ENCODE data around the gene ISG20L2. TPM values are rescaled to one million over a fixed set of nuclear protein-coding genes. Genes with fewer than 3 reads are reported as not detected.

ISG20L2 gene
- polyA plus RNA-seq, 1 donor from 2014 or later, result 39.7 TPM

DNA sequence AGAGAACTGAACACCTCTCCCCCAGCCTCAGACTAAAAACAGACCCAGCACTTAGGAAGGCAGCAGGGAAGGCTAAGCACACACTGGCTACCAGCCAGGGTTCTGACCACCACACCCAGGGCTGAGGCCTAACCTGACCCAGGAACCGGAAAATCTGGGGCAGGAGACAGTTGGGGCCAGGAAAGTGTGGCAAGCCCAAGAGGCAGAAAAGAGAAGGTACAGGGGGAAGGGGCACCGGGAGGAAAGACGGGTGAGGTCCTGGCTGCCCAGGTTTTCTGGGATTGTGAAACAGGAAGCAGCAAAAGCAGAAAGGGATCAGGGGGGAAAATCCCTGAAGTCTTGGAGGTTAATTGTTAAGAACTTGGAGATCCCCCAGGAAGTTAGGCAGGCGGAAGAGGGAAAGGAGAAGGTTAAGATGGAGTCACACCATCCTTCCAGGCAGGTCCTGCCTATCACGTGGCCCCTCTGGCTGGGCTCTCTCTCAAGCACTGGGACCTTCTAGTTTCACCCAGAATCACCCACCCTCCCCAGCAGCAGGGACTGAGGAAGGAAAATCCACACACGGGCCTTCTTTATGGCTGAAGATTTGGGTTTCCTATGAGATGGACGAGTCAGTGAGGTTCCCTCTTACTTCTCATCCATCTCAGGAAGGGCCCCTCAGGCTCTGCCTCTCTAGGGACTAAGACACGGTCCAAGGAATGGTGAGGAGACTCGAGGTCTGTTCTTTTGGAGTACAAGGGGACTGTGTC is 20.3 kb upstream of the ISG20L2 start:
- peak overlapping the region; percentile 88 to 97 (median 94) for H3K4me3 Mint-ChIP-seq
- no peaks in the 10 kb centered on the region for H3K27me3 Mint-ChIP-seq
- H3K36me3 Mint-ChIP-seq, result peaks cover 2% of the 10 kb centered on the region
- H3K4me1 Mint-ChIP-seq, result peaks cover 35 to 48% (median 46%) of the 10 kb centered on the region in 3 donors
- H3K27ac Mint-ChIP-seq, result peak overlapping the region; percentile 84 to 94 (median 86)
- no peaks in the 10 kb centered on the region for H3K9me3 Mint-ChIP-seq

DNA sequence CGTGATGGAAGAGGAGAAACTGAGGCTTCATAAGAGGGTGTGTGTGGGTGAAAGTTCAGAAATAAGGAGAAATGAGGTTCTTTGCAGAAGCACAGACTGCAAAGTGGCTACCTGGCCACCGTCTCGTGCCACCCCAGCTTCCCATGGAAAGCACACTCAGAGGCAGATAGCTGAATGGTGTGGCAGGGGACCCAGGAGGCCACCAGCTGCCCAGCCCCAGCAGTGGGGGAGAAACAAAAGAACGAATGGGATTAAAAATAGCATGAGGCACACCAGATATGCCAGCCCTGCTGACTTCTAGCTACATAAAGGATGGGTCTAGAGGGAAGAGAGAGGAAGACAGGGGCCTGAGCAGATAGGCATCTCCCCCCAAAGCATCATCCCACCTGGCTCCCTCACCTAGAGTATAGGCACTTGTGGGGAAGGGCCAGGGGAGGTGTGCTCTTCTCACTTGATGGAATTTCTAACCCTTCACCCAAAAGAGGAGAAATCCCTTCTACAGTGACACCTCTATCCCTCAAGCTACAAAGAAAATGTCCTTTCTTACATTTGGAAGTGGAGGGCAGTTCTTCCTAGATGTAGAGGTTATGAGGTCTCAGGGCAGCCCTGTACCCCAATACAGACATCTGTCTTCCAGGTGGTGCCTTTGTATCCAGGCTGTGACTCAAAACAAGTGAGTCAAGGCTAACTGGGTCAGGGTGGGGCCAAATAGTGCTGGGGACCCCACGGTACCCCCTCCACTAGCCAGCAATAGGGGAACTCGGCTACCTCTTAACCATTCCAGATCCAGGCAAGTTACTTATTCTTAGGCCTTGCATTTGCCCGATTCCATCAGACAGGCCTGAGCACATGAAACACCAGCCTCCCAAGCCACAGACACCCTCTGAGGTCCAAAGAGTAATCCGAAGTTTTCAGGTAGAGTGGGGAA is 19.4 kb upstream of the ISG20L2 start:
- H3K36me3 Mint-ChIP-seq, result peaks cover 2% of the 10 kb centered on the region
- peaks cover 35 to 48% (median 46%) of the 10 kb centered on the region in 3 donors for H3K4me1 Mint-ChIP-seq
- no peaks in the 10 kb centered on the region for H3K9me3 Mint-ChIP-seq
- peak overlapping the region; percentile 59 to 97 (median 92) for H3K4me3 Mint-ChIP-seq
- H3K27me3 Mint-ChIP-seq, result no peaks in the 10 kb centered on the region
- peak overlapping the region; percentile 84 to 94 (median 86) for H3K27ac Mint-ChIP-seq

DNA sequence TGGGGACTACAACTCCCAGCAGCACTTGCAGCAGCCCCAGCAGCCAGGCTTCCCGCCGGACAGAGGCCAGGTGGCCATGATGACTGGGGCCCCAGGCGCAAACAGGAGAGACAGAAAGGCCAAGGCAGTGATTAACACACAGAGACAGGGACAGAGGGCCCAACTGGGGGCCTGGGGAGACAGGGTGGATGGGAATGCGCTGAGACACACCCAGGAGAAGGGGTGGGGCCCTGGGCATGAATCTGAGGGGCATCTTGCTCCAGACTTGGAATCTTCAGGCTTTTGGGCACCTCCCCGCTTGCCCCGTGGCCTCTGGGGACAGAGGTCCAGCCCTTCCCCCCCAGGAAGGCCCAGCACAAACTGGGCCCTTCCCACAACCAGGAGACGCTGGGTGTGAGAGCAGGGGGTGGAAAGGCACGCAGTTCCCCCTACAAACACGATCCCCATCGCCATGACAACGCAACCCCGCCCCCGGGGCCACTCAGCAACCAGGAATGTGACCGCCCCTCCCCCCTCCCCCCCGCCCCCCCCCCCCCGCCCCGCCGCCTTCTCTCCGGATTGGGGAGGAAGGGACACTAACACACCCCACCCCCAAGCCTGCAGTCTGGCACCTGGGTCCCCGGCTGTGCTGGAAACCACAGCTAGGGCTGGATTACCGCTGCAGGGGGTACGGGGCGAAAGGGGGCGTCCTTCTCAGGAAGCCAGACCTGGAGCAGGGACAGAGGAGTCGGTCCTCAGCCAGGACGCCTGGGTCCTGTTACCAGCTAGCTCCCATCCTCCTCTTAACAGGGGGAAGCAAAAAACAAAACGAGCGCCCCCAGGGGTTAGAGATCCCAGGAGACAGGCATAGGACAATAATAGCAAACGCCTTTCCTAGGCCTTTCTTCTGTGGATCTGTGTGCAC is 18.4 kb upstream of the ISG20L2 start:
- Mint-ChIP-seq H3K9me3 (no peaks in the 10 kb centered on the region), H3K27me3 (no peaks in the 10 kb centered on the region), H3K27ac (peak overlapping the region; percentile 83 to 95 (median 86)), H3K4me3 (peak overlapping the region; percentile 78 to 97 (median 92)), H3K36me3 (peaks cover 4% of the 10 kb centered on the region), H3K4me1 (peaks cover 37 to 44% (median 40%) of the 10 kb centered on the region in 3 donors)

DNA sequence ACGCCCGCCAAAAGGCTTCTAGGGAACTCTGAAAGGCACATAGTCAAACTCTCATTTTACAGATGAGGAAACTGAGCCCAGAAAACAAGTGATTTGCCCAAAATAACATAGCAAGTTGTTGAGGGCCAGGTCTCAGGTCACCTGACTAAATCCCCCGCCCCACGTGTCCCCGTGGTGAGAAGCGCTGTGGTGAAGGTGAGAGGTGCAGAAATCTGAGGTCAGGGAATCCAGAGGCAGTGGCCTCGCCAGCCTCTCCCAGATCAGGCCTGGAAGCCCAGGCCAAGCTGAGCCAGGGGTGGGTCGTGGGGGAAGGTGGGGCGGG is 17.8 kb upstream of the ISG20L2 start:
- peak overlapping the region in 2 of 3 donors; percentile 86 to 95 for H3K27ac Mint-ChIP-seq
- no peaks in the 10 kb centered on the region for H3K9me3 Mint-ChIP-seq
- H3K4me1 Mint-ChIP-seq, result peaks cover 41 to 49% (median 43%) of the 10 kb centered on the region in 3 donors
- H3K27me3 Mint-ChIP-seq, result no peaks in the 10 kb centered on the region
- peak overlapping the region in 3 of 4 donors; percentile 74 to 97 (median 88) for H3K4me3 Mint-ChIP-seq
- peaks cover 4% of the 10 kb centered on the region for H3K36me3 Mint-ChIP-seq

DNA sequence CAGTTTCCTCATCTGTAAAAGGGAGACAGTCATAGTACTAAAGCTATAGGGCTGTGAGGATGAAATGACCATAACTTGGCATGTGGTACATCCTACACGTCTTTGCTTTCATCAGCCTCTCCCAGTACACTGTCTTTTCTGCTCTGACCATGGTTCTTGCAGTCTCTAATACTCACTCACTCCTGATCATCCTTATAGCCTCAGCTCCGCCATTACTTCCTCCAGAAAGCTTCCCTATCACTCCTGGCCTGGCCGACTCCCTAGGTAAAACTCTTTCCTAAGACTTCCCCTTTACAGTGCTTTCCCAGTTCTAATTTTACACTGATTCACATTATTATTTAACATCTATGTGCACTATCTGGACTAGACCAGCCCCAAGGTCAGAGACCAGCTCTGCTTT is 17.3 kb upstream of the ISG20L2 start:
- Mint-ChIP-seq H3K36me3 (peaks cover 4% of the 10 kb centered on the region), H3K4me1 (peaks cover 46 to 52% (median 47%) of the 10 kb centered on the region in 3 donors), H3K27ac (peak overlapping the region; percentile 65 to 95 (median 86)), H3K9me3 (no peaks in the 10 kb centered on the region), H3K4me3 (peak overlapping the region in 1 of 4 donors; percentile 88), H3K27me3 (no peaks in the 10 kb centered on the region)

DNA sequence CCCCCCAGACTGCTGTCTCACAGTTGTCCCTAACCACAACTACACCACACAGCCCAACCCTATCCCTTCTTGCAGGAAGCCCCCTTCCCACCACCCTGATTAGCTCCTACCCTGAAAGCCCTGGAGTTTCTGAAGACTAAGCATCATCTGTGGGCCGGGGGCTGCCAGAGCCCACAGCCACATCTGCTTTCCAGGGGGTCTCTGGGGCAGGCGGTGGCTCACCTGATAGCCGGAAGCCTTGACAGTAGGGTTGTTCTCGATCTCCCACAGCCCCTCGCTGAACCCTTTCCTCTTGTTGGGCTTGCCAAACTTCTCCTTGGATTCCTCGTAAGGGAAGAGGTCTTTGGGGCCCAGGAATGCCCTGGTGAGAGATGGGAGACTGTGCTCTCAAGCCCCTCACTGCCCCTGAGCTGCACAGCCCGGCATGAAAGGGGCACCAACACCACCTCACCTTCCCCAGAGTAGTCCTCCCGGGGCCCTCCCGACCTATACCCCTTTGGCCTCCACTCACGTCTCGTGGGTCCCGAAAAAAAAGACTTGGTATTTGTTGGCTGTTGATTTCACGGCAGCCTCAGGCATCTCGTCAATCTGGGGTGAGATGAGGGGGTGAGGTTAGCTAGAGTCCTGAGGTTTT is 16.3 kb upstream of the ISG20L2 start:
- Mint-ChIP-seq H3K27ac (peak overlapping the region in 2 of 3 donors; percentile 26 to 86), H3K9me3 (no peaks in the 10 kb centered on the region), H3K36me3 (peaks cover 4% of the 10 kb centered on the region), H3K27me3 (no peaks in the 10 kb centered on the region), H3K4me1 (peaks cover 39 to 53% (median 42%) of the 10 kb centered on the region in 3 donors), H3K4me3 (peak overlapping the region in 1 of 4 donors; percentile 88)

DNA sequence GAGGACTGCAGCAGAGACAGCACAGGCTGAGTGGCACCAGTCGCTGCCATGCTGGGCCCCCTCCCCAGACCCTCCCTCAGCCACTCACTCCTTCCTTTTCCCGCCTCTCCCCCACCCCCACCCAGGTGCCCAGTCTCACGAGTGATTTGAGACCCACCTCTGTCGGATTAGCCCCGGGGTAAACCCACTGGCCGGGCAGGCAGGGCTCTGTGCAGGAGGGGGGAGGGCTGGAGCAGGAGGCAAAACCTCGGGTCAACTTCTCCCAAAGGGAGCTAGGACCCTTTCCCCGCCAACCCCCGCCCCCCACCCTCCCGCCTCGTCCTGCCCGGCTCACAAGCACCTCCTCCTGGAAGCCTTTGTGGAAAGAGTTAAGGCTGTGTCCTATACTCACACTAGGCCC is 15.8 kb upstream of the ISG20L2 start:
- H3K4me1 Mint-ChIP-seq, result peaks cover 34 to 47% (median 41%) of the 10 kb centered on the region in 3 donors
- H3K4me3 Mint-ChIP-seq, result peak overlapping the region in 1 of 4 donors; percentile 41
- no peaks in the 10 kb centered on the region for H3K9me3 Mint-ChIP-seq
- peaks cover 4% of the 10 kb centered on the region for H3K36me3 Mint-ChIP-seq
- no peaks in the 10 kb centered on the region for H3K27me3 Mint-ChIP-seq
- H3K27ac Mint-ChIP-seq, result peak overlapping the region in 1 of 3 donors; percentile 59

DNA sequence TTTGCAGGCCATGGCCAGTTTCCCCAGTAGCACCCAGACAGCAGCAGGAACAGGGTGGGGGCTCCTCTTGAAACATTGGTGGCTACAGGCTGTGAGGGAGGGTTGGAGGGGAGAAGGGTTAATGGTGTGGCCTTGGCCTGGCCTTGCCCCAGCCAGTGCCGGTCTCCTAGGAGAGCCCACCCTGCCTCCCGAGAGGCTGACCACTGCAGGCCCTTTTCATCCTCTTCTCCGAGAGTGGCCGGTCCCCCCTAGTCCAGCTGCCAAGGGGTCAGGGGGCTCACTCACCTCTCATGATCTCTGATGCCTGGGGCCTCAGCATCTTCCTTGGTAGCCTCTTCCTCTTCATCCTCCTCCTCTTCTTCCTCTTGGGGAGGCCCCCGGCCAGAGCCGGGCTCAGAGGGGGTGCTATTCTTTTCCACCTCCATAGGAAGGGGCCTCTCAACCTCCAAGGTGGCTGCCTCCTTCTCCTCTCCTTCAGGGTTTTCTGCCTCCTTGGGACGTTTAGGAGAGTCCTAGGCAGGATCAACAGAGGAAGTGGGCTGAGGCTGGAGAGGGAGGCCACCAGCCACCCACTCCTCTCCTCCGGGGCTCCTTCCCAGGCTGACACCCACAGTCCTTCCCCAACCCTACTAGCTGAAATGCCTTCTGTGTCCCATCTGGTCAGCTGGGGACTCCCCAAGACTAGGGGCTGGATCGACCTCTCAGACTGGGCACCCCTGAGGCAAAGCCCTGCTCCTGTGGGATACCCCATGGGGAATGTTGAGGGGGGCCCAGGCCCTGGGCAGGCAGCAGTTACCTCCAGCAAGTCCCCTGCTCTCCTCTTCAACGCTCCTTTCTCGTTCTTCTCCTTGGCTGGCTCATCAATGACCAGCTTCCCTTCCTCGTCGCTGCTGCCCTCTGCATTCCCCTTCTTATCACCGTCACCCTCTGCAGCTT is 15.1 kb upstream of the ISG20L2 start:
- peak overlapping the region in 1 of 4 donors; percentile 39 for H3K4me3 Mint-ChIP-seq
- H3K4me1 Mint-ChIP-seq, result peaks cover 30 to 44% (median 38%) of the 10 kb centered on the region in 3 donors
- no peaks in the 10 kb centered on the region for H3K9me3 Mint-ChIP-seq
- H3K27ac Mint-ChIP-seq, result peak overlapping the region; percentile 23 to 89 (median 59)
- no peaks in the 10 kb centered on the region for H3K27me3 Mint-ChIP-seq
- H3K36me3 Mint-ChIP-seq, result peaks cover 6% of the 10 kb centered on the region

DNA sequence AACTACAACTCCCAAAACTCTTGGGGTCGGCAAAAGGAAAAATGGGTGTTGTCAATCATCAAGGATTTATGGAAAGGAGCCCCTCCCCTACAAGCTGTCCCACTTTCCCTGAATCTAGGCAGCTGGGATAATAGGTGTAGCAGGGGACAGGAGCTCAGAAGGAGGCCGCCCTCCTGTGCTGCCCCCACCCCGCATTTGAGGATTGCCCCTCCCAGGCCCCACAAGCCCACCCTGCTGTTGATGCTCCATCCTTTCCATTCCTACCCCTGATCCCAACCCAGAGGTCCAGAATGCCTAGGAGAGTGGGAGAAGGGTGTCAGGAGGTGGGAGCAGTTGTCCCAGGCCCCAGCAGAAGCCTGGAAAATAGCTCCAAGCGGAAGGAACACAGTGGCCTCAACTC is 14.2 kb upstream of the ISG20L2 start:
- H3K27ac Mint-ChIP-seq, result peak overlapping the region in 2 of 3 donors; percentile 4 to 89
- peak overlapping the region in 2 of 4 donors; percentile 23 to 27 for H3K4me3 Mint-ChIP-seq
- peaks cover 21 to 37% (median 31%) of the 10 kb centered on the region in 3 donors for H3K4me1 Mint-ChIP-seq
- no peaks in the 10 kb centered on the region for H3K27me3 Mint-ChIP-seq
- H3K9me3 Mint-ChIP-seq, result no peaks in the 10 kb centered on the region
- H3K36me3 Mint-ChIP-seq, result peaks cover 6% of the 10 kb centered on the region

DNA sequence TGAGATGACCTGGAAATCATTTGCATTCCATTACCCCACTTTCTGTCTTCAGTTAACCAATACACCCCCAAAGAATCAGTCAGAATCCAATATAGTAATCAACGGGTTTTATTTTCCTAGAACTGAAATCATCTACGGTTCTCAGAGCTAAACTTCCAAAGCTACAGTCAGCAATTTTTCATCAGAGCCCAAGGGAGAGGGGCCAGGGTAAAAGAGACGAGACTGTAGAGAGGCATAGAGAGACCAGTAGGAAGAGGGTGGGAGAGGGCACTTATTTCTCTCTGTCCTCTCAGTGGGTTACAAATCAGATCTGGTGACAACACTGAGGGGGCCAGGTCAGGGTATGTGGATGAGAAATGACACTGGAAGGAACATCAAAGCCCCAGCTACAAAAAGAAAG is 13.5 kb upstream of the ISG20L2 start:
- no peaks in the 10 kb centered on the region for H3K27me3 Mint-ChIP-seq
- H3K4me1 Mint-ChIP-seq, result peaks cover 15 to 32% (median 24%) of the 10 kb centered on the region in 3 donors
- H3K4me3 Mint-ChIP-seq, result peak overlapping the region in 2 of 4 donors; percentile 17 to 94
- no peaks in the 10 kb centered on the region for H3K9me3 Mint-ChIP-seq
- H3K36me3 Mint-ChIP-seq, result peaks cover 6% of the 10 kb centered on the region
- H3K27ac Mint-ChIP-seq, result peak overlapping the region; percentile 89 to 98 (median 96)

DNA sequence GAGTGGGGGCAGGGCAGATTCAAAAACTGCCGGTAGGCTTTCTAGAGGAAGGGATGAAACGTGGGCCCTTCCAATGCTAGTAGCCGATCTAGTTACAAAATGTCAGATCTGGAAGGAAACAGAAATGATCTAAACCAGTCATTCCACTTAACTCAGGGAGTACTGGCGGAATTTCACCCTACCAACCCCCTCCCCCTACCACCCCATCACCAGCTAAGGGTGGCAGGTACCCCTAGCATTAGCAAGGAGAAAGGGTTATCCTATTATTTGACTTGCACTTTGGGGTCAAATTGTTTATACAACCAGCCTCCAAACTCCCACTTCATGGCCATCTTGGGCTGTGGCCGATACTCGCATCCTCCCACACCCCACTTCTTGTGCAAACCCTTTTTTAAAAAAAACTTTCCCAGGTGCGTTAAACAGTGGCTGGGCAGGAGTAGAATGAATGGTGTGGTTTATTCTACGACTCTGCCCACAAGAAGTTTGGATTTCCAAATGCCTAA is 13.0 kb upstream of the ISG20L2 start:
- no peaks in the 10 kb centered on the region for H3K27me3 Mint-ChIP-seq

DNA sequence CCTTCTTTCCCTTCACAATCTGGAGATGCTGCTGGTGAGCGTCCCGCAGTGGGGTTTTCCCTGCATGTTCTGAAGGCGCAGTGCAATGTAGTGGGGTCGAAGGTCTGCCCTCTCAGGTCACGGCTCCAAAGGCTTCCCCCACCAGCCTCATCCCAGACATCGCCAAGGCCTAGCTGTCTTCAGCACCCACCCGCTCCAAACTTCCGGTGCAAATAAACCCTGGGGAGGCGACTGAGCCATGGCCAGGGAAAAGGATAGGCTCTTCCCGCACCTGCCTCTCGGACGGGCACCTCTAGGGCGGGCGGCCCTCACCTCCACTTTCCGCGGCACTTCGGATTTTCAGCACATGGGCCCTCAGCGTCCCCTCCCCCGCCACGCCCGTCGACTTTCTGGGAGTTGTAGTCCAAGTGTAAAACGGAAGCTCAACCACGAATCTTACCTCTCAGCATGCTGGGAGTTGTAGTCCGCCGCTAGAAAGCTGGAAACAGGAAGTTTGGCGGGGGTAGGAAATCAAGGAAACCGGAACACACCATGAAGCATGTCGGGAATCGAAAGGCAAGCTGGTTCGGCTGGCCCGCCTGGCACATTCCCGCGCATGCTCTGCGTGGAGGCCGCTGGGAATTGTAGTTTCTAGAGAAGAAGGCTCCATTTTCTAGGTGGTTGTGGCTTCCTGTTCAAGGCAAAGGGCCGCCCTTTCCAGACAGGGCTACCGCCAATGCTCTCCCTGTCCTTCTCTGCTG is 12.3 kb upstream of the ISG20L2 start, which contains the start of gene MRPL24:
TSS of gene MRPL24 (minus strand) at position 348 of the 740 bp plus-strand sequence. CDS start 2,384 bp downstream, outside the sequence.
- peak within 1 kb of the TSS; percentile 94 to 99 (median 97) for H3K4me3 Mint-ChIP-seq
- H3K36me3 Mint-ChIP-seq, result peaks cover 6% of the 10 kb centered on the region
- peaks cover 13 to 29% (median 18%) of the 10 kb centered on the region in 3 donors for H3K4me1 Mint-ChIP-seq
- H3K9me3 Mint-ChIP-seq, result no peaks in the 10 kb centered on the region
- no peaks in the 10 kb centered on the region for H3K27me3 Mint-ChIP-seq
- peak within 1 kb of the TSS; percentile 89 to 98 (median 96) for H3K27ac Mint-ChIP-seq

More for the DNA sequence above, 13.0 kb upstream of the ISG20L2 start:
- peak overlapping the region; percentile 89 to 98 (median 96) for H3K27ac Mint-ChIP-seq
- peak overlapping the region; percentile 94 to 99 (median 97) for H3K4me3 Mint-ChIP-seq
- peaks cover 6% of the 10 kb centered on the region for H3K36me3 Mint-ChIP-seq
- H3K9me3 Mint-ChIP-seq, result no peaks in the 10 kb centered on the region
- peaks cover 13 to 31% (median 24%) of the 10 kb centered on the region in 3 donors for H3K4me1 Mint-ChIP-seq
